Ishikawa (cell line): Measurements from ENCODE around the gene TMEM117.

Experiments
- CEBPB ChIP-seq: IDR thresholded peaks from 2 replicates; pipeline ENCODE4 v1.6.1; 2012
- CREB1 ChIP-seq: IDR thresholded peaks from 2 replicates; pipeline ENCODE4 v1.6.1; 2012; ENCODE audit warnings: low read depth
- EGR1 ChIP-seq: IDR thresholded peaks from 2 replicates; pipeline ENCODE4 v1.6.1; 2012
- EP300 ChIP-seq: IDR thresholded peaks from 2 replicates; pipeline ENCODE4 v1.6.1; 2012; ENCODE audit warnings: borderline replicate concordance
- FOXM1 ChIP-seq: IDR thresholded peaks from 2 replicates; pipeline ENCODE4 v1.6.1; 2012; ENCODE audit warnings: low read depth, borderline replicate concordance
- MAX ChIP-seq: IDR thresholded peaks from 2 replicates; pipeline ENCODE4 v1.6.1; 2012
- NFIC ChIP-seq: IDR thresholded peaks from 2 replicates; pipeline ENCODE4 v1.6.1; 2012
- RAD21 ChIP-seq: IDR thresholded peaks from 2 replicates; pipeline ENCODE4 v1.6.1; 2012; ENCODE audit warnings: low read depth
- REST ChIP-seq: IDR thresholded peaks from 2 replicates; pipeline ENCODE4 v1.6.1; 2012; ENCODE audit warnings: low read depth, mild to moderate bottlenecking
- TAF1 ChIP-seq: IDR thresholded peaks from 2 replicates; pipeline ENCODE4 v1.6.1; 2012; ENCODE audit warnings: low read depth, mild to moderate bottlenecking
- TCF12 ChIP-seq: IDR thresholded peaks from 2 replicates; pipeline ENCODE4 v1.6.1; 2012; ENCODE audit warnings: low read depth
- TEAD4 ChIP-seq: IDR thresholded peaks from 2 replicates; pipeline ENCODE4 v1.6.1; 2012
- YY1 ChIP-seq: IDR thresholded peaks from 2 replicates; pipeline ENCODE4 v1.6.1; 2012; ENCODE audit warnings: low read depth
- ZBTB7A ChIP-seq: IDR thresholded peaks from 2 replicates; pipeline ENCODE4 v1.6.1; 2012; ENCODE audit warnings: low read depth
- TF ChIP-seq, protein P1 (sequence below): IDR thresholded peaks from 2 replicates; pipeline ENCODE4 v1.6.1; 2012

Gene TMEM117

DNA sequence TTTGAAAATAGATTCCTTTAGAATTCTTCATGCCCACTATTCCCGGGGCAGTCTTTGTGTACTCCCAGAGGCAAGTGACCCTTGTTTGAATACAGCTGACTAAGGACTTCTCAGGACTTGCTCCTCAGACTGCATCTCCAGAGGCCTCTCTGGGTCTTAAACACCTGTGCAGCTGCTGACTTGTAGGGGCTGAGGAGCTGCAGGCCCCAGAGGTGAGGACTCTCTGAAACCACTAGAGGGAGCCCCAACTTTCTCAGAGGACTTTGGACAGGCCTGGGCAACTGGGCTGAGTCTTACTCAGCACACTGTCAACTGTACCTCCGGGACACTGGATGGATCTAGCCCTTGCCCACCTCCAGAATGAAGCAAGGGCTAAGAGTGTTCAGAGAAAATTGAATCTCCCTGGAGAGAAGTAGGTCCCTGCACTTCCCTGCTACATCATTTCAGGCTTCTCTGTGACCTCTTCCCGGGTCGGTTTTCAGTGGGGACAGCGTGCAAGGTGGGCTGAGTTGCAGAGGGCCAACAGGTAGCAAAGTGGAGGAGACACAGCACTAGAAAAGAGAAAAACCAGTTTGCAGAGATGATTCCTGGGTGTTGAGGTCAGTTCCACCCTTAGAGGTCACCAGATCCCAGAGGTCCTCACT lies 164.6 kb downstream of the TMEM117 start:
- TF ChIP-seq MAX: no peak
- TF ChIP-seq RAD21: peak; percentile 73

DNA sequence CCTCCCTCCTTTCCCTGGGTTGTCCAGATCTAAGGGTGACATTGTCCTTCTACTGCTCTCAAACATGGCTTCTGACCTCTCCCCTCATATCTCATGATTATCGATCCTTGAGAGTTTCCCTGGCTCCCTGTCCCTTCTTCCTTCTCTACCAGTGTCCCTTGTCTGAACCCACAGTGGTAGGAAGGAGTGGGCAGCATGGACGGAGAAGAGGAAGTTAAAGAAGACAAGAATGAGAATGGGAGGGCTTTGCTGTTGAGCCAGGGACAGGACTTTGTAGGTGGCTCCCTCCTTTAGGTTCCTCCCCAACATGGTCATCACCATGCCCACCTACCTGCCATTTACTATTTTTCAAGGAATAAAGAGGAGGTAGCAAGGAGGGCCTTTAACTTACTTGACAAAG lies 166.7 kb downstream of the TMEM117 start:
- TF ChIP-seq RAD21 (no peak), REST (no peak), ZBTB7A (no peak), CEBPB (no peak), EP300 (no peak), EGR1 (no peak), TEAD4 (no peak), FOXM1 (no peak), TAF1 (no peak), TCF12 (no peak), NFIC (no peak), MAX (no peak), CREB1 (no peak), YY1 (no peak)
- TF ChIP-seq, protein P1, sequence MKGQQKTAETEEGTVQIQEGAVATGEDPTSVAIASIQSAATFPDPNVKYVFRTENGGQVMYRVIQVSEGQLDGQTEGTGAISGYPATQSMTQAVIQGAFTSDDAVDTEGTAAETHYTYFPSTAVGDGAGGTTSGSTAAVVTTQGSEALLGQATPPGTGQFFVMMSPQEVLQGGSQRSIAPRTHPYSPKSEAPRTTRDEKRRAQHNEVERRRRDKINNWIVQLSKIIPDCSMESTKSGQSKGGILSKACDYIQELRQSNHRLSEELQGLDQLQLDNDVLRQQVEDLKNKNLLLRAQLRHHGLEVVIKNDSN: no peak

GRCh38 chr12:44003721-44004120 lies 167.8 kb downstream of the TMEM117 start:
- TF ChIP-seq NFIC: no peak
- no peak for TF ChIP-seq TAF1
- no peak for TF ChIP-seq EP300
- no peak for TF ChIP-seq CREB1
- TF ChIP-seq RAD21: no peak
- no peak for TF ChIP-seq EGR1
- TF ChIP-seq MAX: no peak
- no peak for TF ChIP-seq TEAD4
- no peak for TF ChIP-seq ZBTB7A
- TF ChIP-seq, protein P1: no peak

GRCh38 chr12:44015333-44015941 lies 179.6 kb downstream of the TMEM117 start:
- TF ChIP-seq, protein P1: no peak
- TF ChIP-seq MAX: no peak
- peak; percentile 92 for TF ChIP-seq RAD21

DNA sequence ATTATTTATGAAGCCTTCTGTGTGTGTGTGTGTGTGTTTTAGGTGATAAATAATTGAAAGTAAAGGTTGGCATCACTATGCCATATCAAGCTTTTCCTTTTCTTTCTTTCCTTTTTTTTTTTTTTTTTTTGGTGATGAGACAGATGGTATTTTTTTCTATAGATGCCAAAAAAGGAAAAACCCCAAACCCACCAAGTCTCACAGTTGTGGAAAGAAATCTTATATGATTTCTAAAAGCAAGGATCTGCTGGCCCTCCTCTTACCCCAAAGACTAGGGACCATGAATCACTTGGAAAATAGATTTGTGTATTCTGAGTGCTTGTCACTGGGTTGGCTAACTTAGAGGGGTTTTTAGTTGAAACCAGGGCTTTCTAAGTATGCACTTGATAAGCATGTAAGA lies 181.3 kb downstream of the TMEM117 start:
- TF ChIP-seq FOXM1: no peak

- no peak for TF ChIP-seq CREB1
- no peak for TF ChIP-seq MAX
Measured at GRCh38 chr12:44019118-44019517, 183.2 kb downstream of the TMEM117 start.

- TF ChIP-seq RAD21 (no peak), TEAD4 (no peak), FOXM1 (no peak), TCF12 (no peak), MAX (no peak), ZBTB7A (no peak), REST (no peak), EP300 (no peak), NFIC (no peak), CREB1 (no peak), YY1 (no peak), CEBPB (no peak), EGR1 (no peak), TAF1 (no peak)
- TF ChIP-seq, protein P1: no peak
Measured at GRCh38 chr12:44020555-44020954, 184.7 kb downstream of the TMEM117 start.
